Loucy (cell line): ENCODE results near the gene PRR36.

Experiments
- H2AFZ ChIP-seq: fragments of 200-600 bp; sonication (generic); 2 replicates; pipeline ENCODE4 v1.6.0; 2016; ENCODE audit warnings: antibody characterized with exemption, mild to moderate bottlenecking, low read length, moderate library complexity
- H3F3A ChIP-seq: fragments of 200-600 bp; 2 replicates; pipeline ENCODE4 v1.6.0; 2016; ENCODE audit warnings: antibody characterized with exemption, low read depth, mild to moderate bottlenecking
- H3K27me3 ChIP-seq: fragments of 200-600 bp; sonication (generic); 2 replicates; pipeline ENCODE4 v1.6.1; 2014; ENCODE audit warnings: low read length, mild to moderate bottlenecking; ENCODE audit not compliant: insufficient read depth, poor library complexity, severe bottlenecking
- H3K36me3 ChIP-seq: fragments of 200-600 bp; sonication (generic); 2 replicates; pipeline ENCODE4 v1.6.1; 2016; ENCODE audit warnings: low read length; ENCODE audit not compliant: insufficient read depth
- H3K4me1 ChIP-seq: fragments of 200-600 bp; sonication (generic); 2 replicates; pipeline ENCODE4 v1.5.1; 2014; ENCODE audit warnings: low read length, mild to moderate bottlenecking; ENCODE audit not compliant: insufficient read depth, poor library complexity, severe bottlenecking
- H3K4me2 ChIP-seq: fragments of 200-600 bp; sonication (generic); 2 replicates; pipeline ENCODE4 v1.6.0; 2014; ENCODE audit warnings: antibody characterized with exemption, low read length, low read depth, mild to moderate bottlenecking; ENCODE audit not compliant: poor library complexity, severe bottlenecking
- H3K4me3 ChIP-seq: fragments of 200-600 bp; sonication (generic); 2 replicates; pipeline ENCODE4 v1.5.1; 2014; ENCODE audit warnings: low read length, mild to moderate bottlenecking, mixed read lengths; ENCODE audit not compliant: poor library complexity, severe bottlenecking
- H3K79me2 ChIP-seq: fragments of 200-600 bp; sonication (generic); 2 replicates; pipeline ENCODE4 v1.6.1; 2014; ENCODE audit warnings: low read length; ENCODE audit not compliant: insufficient read depth
- H3K9ac ChIP-seq: fragments of 200-600 bp; sonication (generic); 2 replicates; pipeline ENCODE4 v1.6.0; 2014; ENCODE audit warnings: mild to moderate bottlenecking, low read depth, low read length, moderate library complexity; ENCODE audit not compliant: poor library complexity, severe bottlenecking
- H3K9me2 ChIP-seq: fragments of 200-600 bp; sonication (generic); replicated peaks from 2 replicates; pipeline ENCODE4 v1.6.1; 2016; ENCODE audit warnings: low read depth, low read length, mixed read lengths
- H3K9me3 ChIP-seq: fragments of 200-600 bp; sonication (generic); 2 replicates; pipeline ENCODE4 v1.6.1; 2014; ENCODE audit warnings: mild to moderate bottlenecking, antibody characterized with exemption, low read length, low read depth; ENCODE audit not compliant: insufficient read depth
- H4K20me1 ChIP-seq: fragments of 200-600 bp; sonication (generic); 2 replicates; pipeline ENCODE4 v1.6.0; 2014; ENCODE audit warnings: antibody characterized with exemption, low read length, mild to moderate bottlenecking; ENCODE audit not compliant: insufficient read depth, poor library complexity, severe bottlenecking
- CTCF ChIP-seq: fragments of 200-600 bp; sonication (generic); conservative IDR thresholded peaks from 2 replicates; pipeline ENCODE4 v1.5.1; 2014; ENCODE audit warnings: mild to moderate bottlenecking, antibody characterized with exemption, low read length
- EZH2phosphoT487 ChIP-seq: fragments of 200-600 bp; IDR thresholded peaks from 2 replicates; pipeline ENCODE4 v1.6.1; 2018; ENCODE audit warnings: antibody characterized with exemption, mild to moderate bottlenecking, moderate library complexity, borderline replicate concordance

Gene PRR36

GRCh38 chr19:7830272-7830771, 43.9 kb downstream of the PRR36 start:
- Histone ChIP-seq H3K4me2 (peak overlapping the region; percentile 97), H3K4me3 (peak overlapping the region; percentile 80), H3K79me2 (peaks cover 8% of the 10 kb centered on the region; the same call in 1 of the 2 replicates), H3K36me3 (no peaks in the 10 kb centered on the region), H2AFZ (peak overlapping the region; percentile 43; the same call in 1 of the 2 replicates), H3K4me1 (peaks cover 20% of the 10 kb centered on the region), H3K9me3 (no peaks in the 10 kb centered on the region), H3K9ac (peak overlapping the region; percentile 70), H3K9me2 (no peaks in the 10 kb centered on the region), H4K20me1 (no peaks in the 10 kb centered on the region), H3F3A (no peaks in the 10 kb centered on the region), H3K27me3 (no peaks in the 10 kb centered on the region)
- no peak for TF ChIP-seq CTCF
- no peak for TF ChIP-seq EZH2phosphoT487

GRCh38 chr19:7829561-7830271, 44.5 kb downstream of the PRR36 start, which contains the start of gene EVI5L:
TSS of gene EVI5L (plus strand) at chr19:7830218. CDS start at chr19:7846543, 16,325 bp downstream.
- Histone ChIP-seq H3K9ac (peak within 1 kb of the TSS; percentile 70), H3F3A (no peaks in the 10 kb centered on the region), H3K79me2 (peaks cover 8% of the 10 kb centered on the region; the same call in 1 of the 2 replicates), H4K20me1 (no peaks in the 10 kb centered on the region), H3K9me2 (no peaks in the 10 kb centered on the region), H2AFZ (peak within 1 kb of the TSS; percentile 52), H3K9me3 (no peaks in the 10 kb centered on the region), H3K4me1 (peaks cover 20% of the 10 kb centered on the region), H3K4me3 (peak within 1 kb of the TSS; percentile 80), H3K4me2 (peak within 1 kb of the TSS; percentile 97), H3K27me3 (no peaks in the 10 kb centered on the region), H3K36me3 (no peaks in the 10 kb centered on the region)
- no peak for TF ChIP-seq EZH2phosphoT487
- no peak for TF ChIP-seq CTCF

- TF ChIP-seq CTCF (no peak), EZH2phosphoT487 (no peak)
- Histone ChIP-seq H3K4me2 (peak overlapping the region; percentile 59), H3K4me3 (peak overlapping the region; percentile 60), H3K27me3 (no peaks in the 10 kb centered on the region), H3F3A (no peaks in the 10 kb centered on the region), H4K20me1 (no peaks in the 10 kb centered on the region), H3K9me2 (no peaks in the 10 kb centered on the region), H3K9ac (no peak overlapping the region), H3K36me3 (no peaks in the 10 kb centered on the region), H3K79me2 (peaks cover 8% of the 10 kb centered on the region; the same call in 1 of the 2 replicates), H3K9me3 (no peaks in the 10 kb centered on the region), H3K4me1 (peaks cover 20% of the 10 kb centered on the region), H2AFZ (peak overlapping the region; percentile 52)
Observed at GRCh38 chr19:7829166-7829520, 45.0 kb downstream of the PRR36 start.
